ENCODE results near the gene SIRPA. TPM values are rescaled to one million over a fixed set of nuclear protein-coding genes. Genes with fewer than 3 reads are reported as not detected.

The SIRPA gene
- total and polyA plus RNA-seq, 12 donors: 9.7 to 45.8 (median 24.8) TPM

DNA sequence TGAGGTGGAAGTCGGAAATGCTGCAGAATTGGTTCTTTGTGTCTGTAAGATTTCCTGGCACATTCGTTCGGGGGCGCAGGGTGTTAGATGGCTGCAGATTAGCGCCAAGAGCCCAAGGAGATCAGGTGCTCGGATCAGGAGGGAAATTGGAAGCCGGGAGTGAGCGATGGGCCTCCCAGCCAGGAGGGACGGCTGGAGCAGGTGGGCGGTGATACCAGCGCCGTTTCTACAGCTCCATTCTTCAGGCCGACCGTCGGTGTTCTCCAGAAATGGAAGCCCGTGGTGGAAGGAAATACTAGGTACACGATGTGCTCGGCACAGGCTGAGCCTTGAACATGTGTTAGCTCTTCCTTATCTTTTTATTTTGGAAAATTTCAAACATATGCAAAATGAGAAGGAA lies 6.5 kb downstream of the SIRPA start:
- no peak for TF ChIP-seq CTCF (IDR thresholded peaks at IDR 0.05)
- intact Hi-C loops (cut with DNase I): no loop called here
- no peak overlapping the region for H3K4me3 ChIP-seq

DNA sequence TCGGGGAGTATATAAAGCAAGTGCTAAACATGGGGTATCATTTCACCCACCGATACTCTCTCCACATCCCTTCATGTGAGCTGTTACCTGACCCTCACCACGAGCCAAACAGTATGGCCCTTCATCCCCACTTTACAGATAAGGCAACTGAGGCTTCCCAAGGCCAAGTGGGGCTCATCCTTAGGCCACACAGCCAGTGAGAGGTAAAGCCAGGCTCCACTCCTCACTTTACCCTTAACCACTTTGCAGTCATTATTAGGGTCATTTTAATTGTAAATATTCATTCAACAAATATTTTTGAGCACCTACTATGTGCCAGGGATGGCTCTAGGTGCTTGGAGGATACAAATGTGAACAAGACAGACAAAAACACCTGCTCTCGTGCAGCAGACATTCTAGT lies 7.0 kb downstream of the SIRPA start:
- Histone ChIP-seq H3K27ac (no peak overlapping the region), H3K9me3 (no peaks in the 10 kb centered on the region), H3K36me3 (peaks cover 0 to 52% (median 0%) of the 10 kb centered on the region in 9 donors), H3K4me3 (no peak overlapping the region), H3K27me3 (no peaks in the 10 kb centered on the region), H3K4me1 (peaks cover 0 to 41% (median 20%) of the 10 kb centered on the region in 9 donors)
- DNase-seq: no peak
- WGBS, 2 donors: 93 to 96% methylated on average over 4 of the region's 4 CpGs
- no peak for TF ChIP-seq CTCF (IDR thresholded peaks at IDR 0.05)
- ATAC-seq: no peak
- intact Hi-C loops (cut with DNase I): no loop called here

More for the DNA sequence above, 6.5 kb downstream of the SIRPA start:
- DNase-seq (no peak), ATAC-seq (no peak)
- no peaks in the 10 kb centered on the region for H3K9me3 ChIP-seq
- H3K36me3 ChIP-seq: peaks cover 0 to 52% (median 0%) of the 10 kb centered on the region in 9 donors
- H3K27me3 ChIP-seq: no peaks in the 10 kb centered on the region
- H3K27ac ChIP-seq: no peak overlapping the region
- H3K4me1 ChIP-seq: peaks cover 0 to 42% (median 25%) of the 10 kb centered on the region in 9 donors
- 88 to 93% methylated on average over 18 of the region's 18 CpGs for WGBS, 2 donors

DNA sequence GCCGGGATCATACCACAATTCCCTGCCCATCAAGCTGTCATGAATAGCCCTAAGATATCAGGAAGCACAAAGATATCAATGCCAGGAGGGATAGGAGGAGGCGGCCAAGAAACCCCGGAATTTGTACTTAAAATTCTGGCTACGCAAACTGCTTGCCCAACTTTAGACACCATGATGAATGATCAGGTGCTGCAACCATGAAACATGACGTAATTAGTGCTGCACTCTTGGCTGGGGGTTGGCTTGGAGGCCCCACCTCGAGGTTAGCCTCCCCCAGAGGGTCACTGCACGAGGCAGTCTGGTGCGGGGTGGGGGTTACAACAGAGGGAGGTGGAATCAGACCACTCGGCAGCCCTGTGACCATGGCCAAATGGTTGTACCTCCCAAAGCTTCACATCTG lies 8.9 kb downstream of the SIRPA start:
- TF ChIP-seq CTCF (IDR thresholded peaks at IDR 0.05): no peak
- no peak for DNase-seq
- H3K9me3 ChIP-seq: no peaks in the 10 kb centered on the region
- intact Hi-C loops (cut with DNase I): no loop called here
- no peaks in the 10 kb centered on the region for H3K27me3 ChIP-seq
- no peak for ATAC-seq
- no peak overlapping the region for H3K4me3 ChIP-seq
- peaks cover 0 to 38% (median 10%) of the 10 kb centered on the region in 9 donors for H3K4me1 ChIP-seq
- 80 to 81% methylated on average over 9 of the region's 9 CpGs for WGBS, 2 donors
- H3K27ac ChIP-seq: no peak overlapping the region
- peaks cover 0 to 66% (median 0%) of the 10 kb centered on the region in 9 donors for H3K36me3 ChIP-seq

DNA sequence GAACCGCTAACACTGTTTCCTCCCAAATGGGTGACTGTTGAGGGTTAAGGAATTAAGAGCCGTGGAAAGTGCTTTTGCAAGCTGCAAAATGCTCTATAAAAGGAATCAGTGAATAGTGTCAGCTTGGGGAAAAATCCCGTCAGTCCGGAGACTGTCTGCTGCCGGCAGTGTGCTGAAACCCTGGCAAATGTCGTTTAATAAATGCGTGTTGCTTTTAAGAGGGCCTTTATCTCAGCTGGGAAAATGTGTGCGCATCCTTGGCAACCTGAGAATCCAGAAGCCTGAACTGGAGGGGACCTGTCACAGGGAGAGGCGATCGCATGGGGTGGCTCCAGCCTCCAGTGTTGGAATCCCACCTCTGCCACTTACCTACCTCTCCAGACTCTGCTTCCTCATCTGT lies 9.8 kb downstream of the SIRPA start:
- Histone ChIP-seq H3K4me3 (no peak overlapping the region), H3K27ac (no peak overlapping the region), H3K36me3 (peaks cover 0 to 66% (median 0%) of the 10 kb centered on the region in 9 donors), H3K4me1 (peaks cover 0 to 33% (median 10%) of the 10 kb centered on the region in 9 donors), H3K27me3 (no peaks in the 10 kb centered on the region), H3K9me3 (no peaks in the 10 kb centered on the region)
- WGBS, 2 donors: 84 to 88% methylated on average over 10 of the region's 10 CpGs
- no peak for DNase-seq
- ATAC-seq: no peak
- intact Hi-C loops (cut with DNase I): no loop called here
- TF ChIP-seq CTCF (IDR thresholded peaks at IDR 0.05): no peak
